Sigmoid colon (tissue), 7 donors: ENCODE data around the gene KDM4E. TPM values are rescaled to one million over a fixed set of nuclear protein-coding genes. Genes with fewer than 3 reads are reported as not detected.
"Not testable (repeated sequence)": the region's sequence is repeated elsewhere in the genome, so short reads cannot be mapped to it uniquely, and the experiment has no call there.

Source experiments
- DNase-seq: peaks from one replicate; pipeline ENCODE4 v3.0.0-alpha.2; 2019
- H3K27ac ChIP-seq, 4 donors: fragments of 200-600 bp; sonication (generic); one replicate each; pipeline ENCODE4 v1.5.1; 2016 to 2019; ENCODE audit warnings: mild to moderate bottlenecking in 1 of 4
- H3K27me3 ChIP-seq, 3 donors: fragments of 200-600 bp; sonication (generic); one replicate each; pipeline ENCODE4 v1.5.1; 2019; ENCODE audit warnings: mild to moderate bottlenecking in 1 of 3
- H3K36me3 ChIP-seq, 4 donors: fragments of 200-600 bp; sonication (generic); one replicate each; pipeline ENCODE4 v1.5.1; 2016 to 2019
- H3K4me1 ChIP-seq, 4 donors: fragments of 200-600 bp; sonication (generic); one replicate each; pipeline ENCODE4 v1.5.1; 2017 to 2019
- H3K4me3 ChIP-seq, 4 donors: fragments of 200-600 bp; sonication (generic); one replicate each; pipeline ENCODE4 v1.5.1; 2017 to 2019; ENCODE audit warnings: mild to moderate bottlenecking in 2 of 4, moderate library complexity in 1 of 4
- H3K9me3 ChIP-seq, 4 donors: fragments of 200-600 bp in 3 of 4; sonication (generic) in 3 of 4; one replicate each; pipeline versions ENCODE4 v1.5.1 to v1.6.1; 2013 to 2019
- CTCF ChIP-seq, 4 experiments: fragments of 450-650 bp in 3 of 4; fragments of 200-600 bp in 1 of 4; IDR thresholded peaks; one replicate each; pipeline ENCODE4 v1.5.1; 2016 to 2019; ENCODE audit warnings: antibody characterized with exemption in 4 of 4, mild to moderate bottlenecking in 3 of 4, moderate library complexity in 2 of 4
- EP300 ChIP-seq, 4 donors: sonication (generic); formaldehyde crosslinking; IDR thresholded peaks; one replicate each; pipeline ENCODE4 v1.6.1; 2017; ENCODE audit warnings: antibody characterized with exemption in 4 of 4
- POLR2A ChIP-seq, 2 donors: fragments of 450-650 bp; IDR thresholded peaks; one replicate each; pipeline ENCODE4 v1.6.1; 2016; ENCODE audit warnings: antibody characterized with exemption in 2 of 2, mild to moderate bottlenecking in 2 of 2, moderate library complexity in 2 of 2
- POLR2AphosphoS5 ChIP-seq, 4 donors: sonication (generic); formaldehyde crosslinking; IDR thresholded peaks; one replicate each; pipeline ENCODE4 v1.6.1; 2017; ENCODE audit warnings: antibody characterized with exemption in 4 of 4
- WGBS, 2 donors: extraction: QIAGEN DNeasy Blood & Tissue Kit; methylation state at CpG; one replicate each; pipeline ENCODE4 v1.1.7; 2013; 5-methylcytosine and 5-hydroxymethylcytosine counted together
- intact Hi-C: fragments of 100-400 bp; cut with DNase I; formaldehyde crosslinking; loops from one replicate; pipeline ENCODE4 v1.15.1; 2023
- polyA plus RNA-seq, 3 donors: library from polyadenylated mRNA; stranded (reverse); fragments of 200-250 nt; gene quantifications; one replicate each; pipeline ENCODE4 v1.2.3, GENCODE V29; 2013
- total RNA-seq, 4 donors: library from RNA; depleted of rRNA; stranded (reverse); fragments of >200 nt; gene quantifications; one replicate each; pipeline ENCODE4 v1.1.0, GENCODE V29; 2016
- donor health status: healthy with polysubstance abuse.
- donor health status: Bipolar disorder and iron deficiency.
- donor health status: healthy.

KDM4E gene
- total and polyA plus RNA-seq, 7 donors, result not detected

- no peak for TF ChIP-seq CTCF (IDR thresholded peaks at IDR 0.05)
- TF ChIP-seq EP300 (IDR thresholded peaks at IDR 0.05), result no peak
- no peak for TF ChIP-seq POLR2A (IDR thresholded peaks at IDR 0.05)
- TF ChIP-seq POLR2AphosphoS5 (IDR thresholded peaks at IDR 0.05), result no peak
- no peak for DNase-seq
- no peak overlapping the region for H3K27ac ChIP-seq
- H3K36me3 ChIP-seq, result no peaks in the 10 kb centered on the region
- WGBS, 2 donors, result 66 to 82% methylated on average over 2 of the region's 2 CpGs
- no peaks in the 10 kb centered on the region for H3K4me1 ChIP-seq
- no peaks in the 10 kb centered on the region for H3K9me3 ChIP-seq
- H3K27me3 ChIP-seq, result peaks cover 8 to 21% (median 21%) of the 10 kb centered on the region in 3 donors
- H3K4me3 ChIP-seq, result no peak overlapping the region
- intact Hi-C loops, result no loop called here
These were observed 10.3 kb downstream of the KDM4E start for GRCh38 chr11:95035316-95035715.

GRCh38 chr11:95037356-95038035, 12.4 kb downstream of the KDM4E start:
- H3K36me3 ChIP-seq, intact Hi-C loops, H3K9me3 ChIP-seq, H3K27ac ChIP-seq, H3K4me1 ChIP-seq, DNase-seq: not testable (repeated sequence)
- WGBS, 2 donors, result 24 to 54% methylated on average over 71 of the region's 71 CpGs
- Histone ChIP-seq H3K4me3 (peak overlapping the region in 2 of 4 donors; percentile 29 to 34), H3K27me3 (peaks cover 8 to 30% (median 21%) of the 10 kb centered on the region in 3 donors)

- no peak for TF ChIP-seq POLR2A (IDR thresholded peaks at IDR 0.05)
- TF ChIP-seq CTCF (IDR thresholded peaks at IDR 0.05), result no peak
- TF ChIP-seq POLR2AphosphoS5 (IDR thresholded peaks at IDR 0.05), result no peak
- no peak for TF ChIP-seq EP300 (IDR thresholded peaks at IDR 0.05)
- 94 to 95% methylated on average over 1 of the region's 1 CpG for WGBS, 2 donors
- H3K27ac ChIP-seq, result no peak overlapping the region
- no peaks in the 10 kb centered on the region for H3K9me3 ChIP-seq
- no peaks in the 10 kb centered on the region for H3K36me3 ChIP-seq
- intact Hi-C loops, result no loop called here
- H3K4me3 ChIP-seq, result no peak overlapping the region
- H3K27me3 ChIP-seq, result peaks cover 2 to 35% (median 13%) of the 10 kb centered on the region in 3 donors
- no peaks in the 10 kb centered on the region for H3K4me1 ChIP-seq
- no peak for DNase-seq
These were observed 17.2 kb downstream of the KDM4E start for GRCh38 chr11:95042239-95042638.

GRCh38 chr11:95042906-95043305, 17.8 kb downstream of the KDM4E start:
- Histone ChIP-seq H3K4me3 (no peak overlapping the region), H3K4me1 (no peaks in the 10 kb centered on the region), H3K36me3 (no peaks in the 10 kb centered on the region), H3K27me3 (peaks cover 0 to 29% (median 6%) of the 10 kb centered on the region in 3 donors), H3K27ac (no peak overlapping the region), H3K9me3 (no peaks in the 10 kb centered on the region)
- intact Hi-C loops, result no loop called here
- whole genome bisulfite sequencing, 2 donors, result 84 to 87% methylated on average over 3 of the region's 3 CpGs
- no peak for DNase-seq
- TF ChIP-seq CTCF (IDR thresholded peaks at IDR 0.05) (no peak), POLR2A (IDR thresholded peaks at IDR 0.05) (no peak), POLR2AphosphoS5 (IDR thresholded peaks at IDR 0.05) (no peak), EP300 (IDR thresholded peaks at IDR 0.05) (no peak)

GRCh38 chr11:95044010-95044409, 19.0 kb downstream of the KDM4E start:
- H3K9me3 ChIP-seq, result no peaks in the 10 kb centered on the region
- TF ChIP-seq EP300 (IDR thresholded peaks at IDR 0.05) (no peak), CTCF (IDR thresholded peaks at IDR 0.05) (no peak), POLR2A (IDR thresholded peaks at IDR 0.05) (no peak), POLR2AphosphoS5 (IDR thresholded peaks at IDR 0.05) (no peak)
- H3K36me3 ChIP-seq, result no peaks in the 10 kb centered on the region
- H3K4me3 ChIP-seq, result no peak overlapping the region
- intact Hi-C loops, result no loop called here
- WGBS, 2 donors, result 71 to 78% methylated on average over 4 of the region's 4 CpGs
- no peak for DNase-seq
- no peaks in the 10 kb centered on the region for H3K4me1 ChIP-seq
- H3K27me3 ChIP-seq, result peaks cover 0 to 23% (median 0%) of the 10 kb centered on the region in 3 donors
- H3K27ac ChIP-seq, result no peak overlapping the region
